ENCODE measurements around the gene SNAPC3.
"Not testable (repeated sequence)": the region's sequence is repeated elsewhere in the genome, so short reads cannot be mapped to it uniquely, and the experiment has no call there.

SNAPC3 gene

DNA sequence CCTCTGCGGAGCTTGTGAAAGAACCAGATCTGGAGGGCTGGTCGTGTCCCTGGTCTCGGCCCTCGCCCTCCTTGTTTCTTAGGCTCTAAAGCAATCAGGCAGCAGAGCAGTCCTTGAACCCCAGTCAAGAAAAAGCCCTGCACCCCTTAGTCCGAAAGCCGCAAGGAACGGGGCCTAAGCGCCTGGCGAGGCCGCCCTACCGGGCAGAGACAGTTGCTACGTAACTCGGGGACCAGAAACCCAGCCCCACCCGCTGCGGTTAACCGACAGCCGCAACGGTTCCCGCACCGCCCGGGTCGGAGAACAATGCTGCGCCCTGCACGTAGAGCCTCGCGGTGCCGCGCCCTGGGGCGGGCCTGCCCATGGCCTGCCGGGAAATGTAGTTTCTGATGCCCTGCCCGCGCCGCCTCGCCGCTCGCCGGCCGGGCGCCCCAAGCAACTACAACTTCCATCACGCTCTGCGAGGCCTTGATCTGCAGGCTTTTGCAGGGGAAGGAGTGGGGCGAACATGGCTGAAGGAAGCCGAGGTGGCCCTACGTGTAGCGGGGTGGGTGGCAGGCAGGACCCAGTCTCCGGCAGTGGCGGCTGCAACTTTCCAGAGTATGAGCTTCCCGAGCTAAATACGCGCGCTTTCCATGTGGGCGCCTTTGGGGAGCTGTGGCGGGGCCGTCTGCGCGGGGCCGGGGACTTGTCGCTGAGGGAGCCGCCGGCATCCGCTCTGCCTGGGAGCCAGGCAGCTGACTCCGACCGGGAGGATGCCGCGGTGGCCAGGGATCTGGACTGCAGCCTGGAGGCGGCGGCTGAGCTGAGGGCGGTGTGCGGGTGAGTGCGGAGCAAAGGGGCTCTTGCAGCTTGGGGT lies at the start of gene SNAPC3:
Gene SNAPC3 (plus strand): TSS at position 505 of the 859 bp plus-strand sequence. CDS start 4 bp downstream, at position 509.
- Histone ChIP-seq H3K9me3 (ENCODE audit: low read length) (no peaks in the 10 kb centered on the region), H3K9ac (ENCODE audit: low read length) (peak within 1 kb of the TSS; percentile 65), H3K4me1 (ENCODE audit: insufficient read depth, low read length) (peaks cover 14% of the 10 kb centered on the region), H3K27ac (ENCODE audit: low read depth, low read length) (peak within 1 kb of the TSS; percentile 83), H3K4me3 (ENCODE audit: low read depth in 1 of 2, low read length in 2 of 2) (peak within 1 kb of the TSS; percentile 84 to 89), H3K27me3 (ENCODE audit: control insufficient read depth in 1 of 2, insufficient read depth in 2 of 2, low read length in 2 of 2) (no peaks in the 10 kb centered on the region), H3K36me3 (ENCODE audit: insufficient read depth, low read length) (peaks cover 11% of the 10 kb centered on the region)

DNA sequence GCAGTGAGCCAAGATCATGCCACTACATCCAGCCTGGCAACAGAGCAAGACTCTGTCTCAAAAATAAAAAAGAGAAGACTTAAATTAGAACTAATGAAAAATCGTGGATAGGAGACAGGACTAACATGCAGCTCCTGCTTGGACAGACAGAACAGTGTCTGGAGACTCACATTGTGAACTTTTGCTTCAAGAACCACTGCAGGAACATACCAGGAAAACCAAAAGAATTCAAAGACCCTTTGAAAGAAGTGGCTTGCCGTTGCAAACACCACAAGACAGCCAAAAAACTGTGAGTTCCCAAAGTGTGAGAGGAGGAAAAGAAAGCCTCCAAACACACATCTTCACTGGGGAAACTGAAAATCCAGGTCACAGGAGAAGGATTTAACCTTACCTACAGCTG lies 48.8 kb upstream of the SNAPC3 start:
- Histone ChIP-seq H3K27me3 (ENCODE audit: control insufficient read depth in 1 of 2, insufficient read depth in 2 of 2, low read length in 2 of 2) (no peaks in the 10 kb centered on the region), H3K4me3 (ENCODE audit: low read depth in 1 of 2, low read length in 2 of 2) (no peak overlapping the region), H3K27ac (ENCODE audit: low read depth, low read length) (no peak overlapping the region), H3K4me1 (ENCODE audit: insufficient read depth, low read length) (peaks cover 4% of the 10 kb centered on the region), H3K36me3 (ENCODE audit: insufficient read depth, low read length) (no peaks in the 10 kb centered on the region), H3K9me3 (ENCODE audit: low read length) (no peaks in the 10 kb centered on the region), H3K9ac (ENCODE audit: low read length) (no peak overlapping the region)

DNA sequence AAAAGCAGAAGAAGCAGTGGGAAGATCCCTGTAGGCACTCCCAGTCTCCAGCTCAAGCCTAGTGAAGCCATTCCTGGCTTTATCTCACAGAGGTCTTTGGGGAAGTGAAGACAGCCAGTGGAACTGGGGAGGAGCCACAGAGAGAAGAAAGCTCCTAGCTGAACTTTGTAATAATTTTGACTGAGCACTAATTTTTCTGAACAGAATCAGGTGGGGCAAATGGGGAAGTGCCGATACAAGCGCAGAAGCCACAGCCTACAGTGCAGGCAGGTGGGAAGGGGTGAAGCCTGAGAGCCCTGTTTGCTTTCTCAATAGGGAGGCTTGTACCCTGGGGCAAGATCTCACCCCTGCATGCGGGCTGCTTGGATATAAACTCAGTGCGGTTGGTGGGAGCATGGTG lies 48.4 kb upstream of the SNAPC3 start:
- Histone ChIP-seq H3K9me3 (ENCODE audit: low read length) (no peaks in the 10 kb centered on the region), H3K4me3 (ENCODE audit: low read depth in 1 of 2, low read length in 2 of 2) (no peak overlapping the region), H3K27me3 (ENCODE audit: control insufficient read depth in 1 of 2, insufficient read depth in 2 of 2, low read length in 2 of 2) (no peaks in the 10 kb centered on the region), H3K4me1 (ENCODE audit: insufficient read depth, low read length) (peaks cover 4% of the 10 kb centered on the region), H3K36me3 (ENCODE audit: insufficient read depth, low read length) (no peaks in the 10 kb centered on the region), H3K27ac (ENCODE audit: low read depth, low read length) (no peak overlapping the region), H3K9ac (ENCODE audit: low read length) (no peak overlapping the region)

DNA sequence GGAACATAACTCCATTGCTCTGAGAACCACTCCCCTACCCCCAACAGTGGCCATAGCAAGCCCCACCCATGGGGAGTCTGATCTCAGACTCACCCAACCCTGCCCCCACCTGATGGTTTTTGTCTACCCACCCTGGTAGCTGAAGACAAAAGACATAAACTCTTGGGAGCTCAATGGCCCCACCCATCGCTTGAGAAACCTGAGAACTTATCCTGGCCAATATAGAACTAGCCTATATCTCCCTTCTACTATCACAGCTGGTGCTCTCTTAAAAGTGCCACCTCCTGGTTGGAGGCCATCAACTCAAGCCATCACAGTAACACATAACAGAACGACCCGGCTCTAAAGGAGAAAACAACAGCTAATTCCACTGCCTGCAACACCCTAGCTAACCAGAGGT lies 47.9 kb upstream of the SNAPC3 start:
- Histone ChIP-seq H3K36me3 (ENCODE audit: insufficient read depth, low read length) (no peaks in the 10 kb centered on the region), H3K27ac (ENCODE audit: low read depth, low read length) (no peak overlapping the region), H3K4me1 (ENCODE audit: insufficient read depth, low read length) (peaks cover 4% of the 10 kb centered on the region), H3K27me3 (ENCODE audit: control insufficient read depth in 1 of 2, insufficient read depth in 2 of 2, low read length in 2 of 2) (no peaks in the 10 kb centered on the region), H3K4me3 (ENCODE audit: low read depth in 1 of 2, low read length in 2 of 2) (no peak overlapping the region), H3K9me3 (ENCODE audit: low read length) (no peaks in the 10 kb centered on the region), H3K9ac (ENCODE audit: low read length) (no peak overlapping the region)

DNA sequence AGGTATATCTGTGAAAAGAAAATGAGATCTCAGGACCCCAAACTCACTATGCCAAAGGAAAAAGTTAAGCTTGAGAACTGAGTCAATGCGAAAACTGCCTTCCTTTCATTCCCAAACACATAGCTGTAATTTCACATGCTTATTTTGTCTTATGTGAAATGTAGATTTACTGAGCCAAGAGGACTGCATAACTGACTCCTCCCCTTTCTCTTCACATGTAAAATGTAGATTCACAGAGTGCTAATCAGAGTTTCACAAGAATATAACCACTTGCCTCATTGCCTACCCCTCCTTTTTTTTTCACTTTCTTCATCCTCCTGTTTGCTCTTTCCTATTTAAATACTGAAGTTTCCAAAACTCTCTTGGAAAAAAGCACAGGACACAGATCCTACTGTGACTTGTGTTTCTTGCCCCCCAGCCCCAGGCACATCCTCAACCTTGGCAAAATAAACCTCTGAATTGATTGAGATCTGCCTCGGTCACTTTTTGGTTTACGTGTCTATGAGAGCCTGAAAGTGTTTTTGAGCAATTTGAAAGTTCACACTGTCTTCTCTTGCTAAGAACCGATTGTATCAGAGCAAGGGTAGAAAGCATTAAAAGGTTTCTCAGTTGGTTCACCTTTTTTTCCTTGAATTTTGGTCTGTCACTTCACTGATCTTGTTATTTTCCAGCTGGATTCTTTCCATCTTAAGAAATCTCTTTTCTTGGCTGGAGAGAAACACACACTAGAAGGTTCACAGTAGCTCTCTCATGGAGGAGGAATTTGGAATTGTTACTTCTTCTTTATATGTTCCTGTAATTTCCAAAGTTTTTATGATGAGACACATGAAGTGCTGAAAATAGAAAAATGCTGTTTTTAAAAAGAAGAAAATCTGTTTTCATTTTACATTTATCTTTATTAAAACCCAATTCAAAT lies 44.8 kb upstream of the SNAPC3 start:
- Histone ChIP-seq H3K27ac (ENCODE audit: low read depth, low read length) (no peak overlapping the region), H3K36me3 (ENCODE audit: insufficient read depth, low read length) (no peaks in the 10 kb centered on the region), H3K4me1 (ENCODE audit: insufficient read depth, low read length) (peaks cover 4% of the 10 kb centered on the region), H3K4me3 (ENCODE audit: low read depth in 1 of 2, low read length in 2 of 2) (no peak overlapping the region), H3K9me3 (ENCODE audit: low read length) (no peaks in the 10 kb centered on the region), H3K9ac (ENCODE audit: low read length) (no peak overlapping the region), H3K27me3 (ENCODE audit: control insufficient read depth in 1 of 2, insufficient read depth in 2 of 2, low read length in 2 of 2) (no peaks in the 10 kb centered on the region)

DNA sequence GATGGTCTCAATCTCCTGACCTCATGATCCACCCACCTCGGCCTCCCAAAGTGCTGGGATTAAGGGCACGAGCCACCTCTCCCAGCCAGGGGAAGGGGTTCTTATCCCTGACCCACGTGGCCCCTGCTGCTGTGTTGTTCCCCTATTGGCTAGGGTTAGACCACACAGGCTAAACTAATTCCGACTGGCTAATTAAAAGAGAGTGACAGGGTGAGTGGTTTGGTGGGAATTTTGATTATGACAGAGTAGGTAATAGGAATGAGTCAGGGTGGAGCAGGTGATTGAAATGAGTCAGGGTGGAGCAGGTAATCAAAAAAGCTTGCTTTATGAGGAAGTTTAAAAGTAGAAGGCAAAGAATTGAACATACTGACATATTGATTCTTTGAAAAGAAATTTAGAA lies 43.4 kb upstream of the SNAPC3 start:
- not testable (repeated sequence) for H3K4me1 ChIP-seq (ENCODE audit: insufficient read depth, low read length); H3K9me3 ChIP-seq (ENCODE audit: low read length); H3K27ac ChIP-seq (ENCODE audit: low read depth, low read length); H3K27me3 ChIP-seq (ENCODE audit: control insufficient read depth in 1 of 2, insufficient read depth in 2 of 2, low read length in 2 of 2); H3K4me3 ChIP-seq (ENCODE audit: low read depth in 1 of 2, low read length in 2 of 2); H3K9ac ChIP-seq (ENCODE audit: low read length); H3K36me3 ChIP-seq (ENCODE audit: insufficient read depth, low read length)

DNA sequence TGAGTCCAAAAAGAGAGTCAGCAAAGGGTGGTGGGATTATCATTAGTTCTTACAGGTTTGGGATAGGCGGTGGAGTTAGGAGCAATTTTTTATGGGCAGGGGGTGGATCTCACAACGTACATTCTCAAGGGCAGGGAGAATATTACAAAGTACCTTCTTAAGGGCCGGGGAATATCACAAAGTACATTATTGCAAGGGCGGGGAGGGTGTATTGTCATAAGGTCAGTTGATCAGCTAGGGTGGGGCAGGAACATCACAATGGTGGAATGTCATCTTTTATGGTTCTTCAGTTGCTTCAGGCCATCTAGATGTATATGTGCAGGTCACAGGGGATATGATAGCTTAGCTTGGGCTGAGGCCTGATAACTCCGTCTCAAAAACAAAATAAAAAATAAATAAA lies 42.8 kb upstream of the SNAPC3 start:
- H3K27ac ChIP-seq (ENCODE audit: low read depth, low read length); H3K9me3 ChIP-seq (ENCODE audit: low read length); H3K4me3 ChIP-seq (ENCODE audit: low read depth in 1 of 2, low read length in 2 of 2); H3K4me1 ChIP-seq (ENCODE audit: insufficient read depth, low read length); H3K9ac ChIP-seq (ENCODE audit: low read length); H3K27me3 ChIP-seq (ENCODE audit: control insufficient read depth in 1 of 2, insufficient read depth in 2 of 2, low read length in 2 of 2); H3K36me3 ChIP-seq (ENCODE audit: insufficient read depth, low read length): not testable (repeated sequence)

DNA sequence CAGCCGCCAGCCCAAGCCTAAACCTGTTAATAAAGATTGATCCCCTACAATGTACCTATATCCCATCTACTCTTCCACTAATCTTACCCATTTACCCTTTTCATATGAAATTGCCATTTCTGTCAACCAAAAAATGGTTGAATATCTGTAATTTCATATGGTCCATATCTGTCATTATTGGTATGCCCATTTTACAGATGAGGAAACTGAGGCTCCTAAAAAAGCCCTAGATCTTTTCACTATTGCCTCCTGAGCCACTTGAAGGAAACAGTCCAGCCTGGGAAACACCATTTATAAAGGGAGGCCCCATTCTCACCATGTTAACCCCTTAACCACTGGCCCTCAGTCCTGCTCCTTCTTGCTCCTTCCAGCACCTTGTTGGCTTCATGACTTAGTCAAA lies 41.2 kb upstream of the SNAPC3 start:
- H3K27me3 ChIP-seq (ENCODE audit: control insufficient read depth in 1 of 2, insufficient read depth in 2 of 2, low read length in 2 of 2), result no peaks in the 10 kb centered on the region

DNA sequence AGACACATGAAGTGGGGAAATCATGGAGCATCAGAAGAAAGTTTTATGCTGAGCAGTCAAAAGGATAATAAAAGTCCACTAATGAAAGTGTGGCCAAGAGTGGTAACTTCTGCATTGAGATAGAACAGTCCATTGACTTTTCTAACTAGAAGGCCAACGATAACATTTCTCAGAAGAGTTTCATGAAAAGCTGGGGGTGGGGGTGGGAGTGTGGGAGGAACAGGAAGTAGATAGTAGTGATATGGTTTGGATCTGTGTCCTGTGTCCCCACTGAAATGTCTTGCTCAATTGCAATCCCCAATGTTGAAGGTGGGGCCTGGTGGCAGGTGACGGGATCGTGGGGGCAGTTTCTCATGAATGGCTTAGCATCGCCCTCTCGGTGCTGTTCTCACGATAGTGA lies 36.2 kb upstream of the SNAPC3 start:
- Histone ChIP-seq H3K9ac (ENCODE audit: low read length) (no peak overlapping the region), H3K36me3 (ENCODE audit: insufficient read depth, low read length) (no peaks in the 10 kb centered on the region), H3K4me3 (ENCODE audit: low read depth in 1 of 2, low read length in 2 of 2) (no peak overlapping the region), H3K4me1 (ENCODE audit: insufficient read depth, low read length) (no peaks in the 10 kb centered on the region), H3K9me3 (ENCODE audit: low read length) (no peaks in the 10 kb centered on the region), H3K27me3 (ENCODE audit: control insufficient read depth in 1 of 2, insufficient read depth in 2 of 2, low read length in 2 of 2) (no peaks in the 10 kb centered on the region), H3K27ac (ENCODE audit: low read depth, low read length) (no peak overlapping the region)

More for the DNA sequence above, 41.2 kb upstream of the SNAPC3 start:
- no peak overlapping the region for H3K27ac ChIP-seq (ENCODE audit: low read depth, low read length)
- H3K9ac ChIP-seq (ENCODE audit: low read length), result no peak overlapping the region
- no peaks in the 10 kb centered on the region for H3K36me3 ChIP-seq (ENCODE audit: insufficient read depth, low read length)
- H3K9me3 ChIP-seq (ENCODE audit: low read length), result no peaks in the 10 kb centered on the region
- H3K4me1 ChIP-seq (ENCODE audit: insufficient read depth, low read length), result no peaks in the 10 kb centered on the region
- H3K4me3 ChIP-seq (ENCODE audit: low read depth in 1 of 2, low read length in 2 of 2), result no peak overlapping the region

DNA sequence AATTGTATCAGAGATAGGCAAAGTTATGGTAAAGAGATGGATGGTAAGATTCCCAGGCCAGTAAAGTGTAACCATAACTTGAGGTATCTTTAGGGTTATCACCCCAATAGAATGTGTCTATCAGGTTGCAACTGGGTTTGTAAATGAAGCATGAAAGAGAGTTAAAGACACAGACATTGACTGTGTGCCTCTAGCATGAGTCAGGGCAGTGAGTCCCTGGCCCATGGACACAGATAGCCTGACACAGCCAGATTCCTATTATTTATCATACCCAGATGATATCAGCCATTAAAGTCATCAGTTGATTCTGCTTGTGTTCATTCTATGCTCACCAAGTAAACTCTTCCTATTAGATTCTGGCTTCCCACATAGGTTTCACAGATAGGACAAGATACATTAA lies 33.5 kb upstream of the SNAPC3 start:
- Histone ChIP-seq H3K4me3 (ENCODE audit: low read depth in 1 of 2, low read length in 2 of 2) (no peak overlapping the region), H3K36me3 (ENCODE audit: insufficient read depth, low read length) (no peaks in the 10 kb centered on the region), H3K27ac (ENCODE audit: low read depth, low read length) (no peak overlapping the region), H3K9ac (ENCODE audit: low read length) (no peak overlapping the region), H3K27me3 (ENCODE audit: control insufficient read depth in 1 of 2, insufficient read depth in 2 of 2, low read length in 2 of 2) (no peaks in the 10 kb centered on the region), H3K4me1 (ENCODE audit: insufficient read depth, low read length) (no peaks in the 10 kb centered on the region), H3K9me3 (ENCODE audit: low read length) (no peaks in the 10 kb centered on the region)

DNA sequence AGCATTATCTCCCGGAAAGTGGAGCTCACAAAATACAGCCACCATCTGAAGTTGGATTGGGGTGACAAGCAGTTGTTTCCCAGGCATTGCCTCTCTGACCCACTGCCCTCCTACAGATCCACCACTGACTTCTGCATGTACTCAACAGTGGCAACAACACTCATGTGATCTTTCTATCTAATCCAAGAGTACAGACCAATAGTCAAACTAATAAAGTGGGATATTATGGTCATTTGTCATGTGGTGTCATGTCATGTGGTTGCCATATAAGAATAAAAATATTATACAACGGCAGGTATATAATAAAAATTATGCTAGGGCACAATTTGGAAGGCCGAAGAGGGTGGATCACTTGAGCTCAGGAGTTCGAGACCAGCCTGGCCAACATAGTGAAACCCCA lies 33.0 kb upstream of the SNAPC3 start:
- H3K4me3 ChIP-seq (ENCODE audit: low read depth in 1 of 2, low read length in 2 of 2), result no peak overlapping the region
- H3K9ac ChIP-seq (ENCODE audit: low read length), result no peak overlapping the region
- H3K36me3 ChIP-seq (ENCODE audit: insufficient read depth, low read length), result no peaks in the 10 kb centered on the region
- H3K9me3 ChIP-seq (ENCODE audit: low read length), result no peaks in the 10 kb centered on the region
- H3K27ac ChIP-seq (ENCODE audit: low read depth, low read length), result no peak overlapping the region
- H3K4me1 ChIP-seq (ENCODE audit: insufficient read depth, low read length), result no peaks in the 10 kb centered on the region
- H3K27me3 ChIP-seq (ENCODE audit: control insufficient read depth in 1 of 2, insufficient read depth in 2 of 2, low read length in 2 of 2), result no peaks in the 10 kb centered on the region
